Activated T-cell treated with anti-CD3 and anti-CD28 coated beads for 24 hours (primary cell): ENCODE data around the gene RNASE4.

Experiments used
- DNase-seq: peaks from one replicate; pipeline ENCODE4 v3.0.0-alpha.2; 2020; ENCODE audit warnings: low read depth

Gene RNASE4

DNA sequence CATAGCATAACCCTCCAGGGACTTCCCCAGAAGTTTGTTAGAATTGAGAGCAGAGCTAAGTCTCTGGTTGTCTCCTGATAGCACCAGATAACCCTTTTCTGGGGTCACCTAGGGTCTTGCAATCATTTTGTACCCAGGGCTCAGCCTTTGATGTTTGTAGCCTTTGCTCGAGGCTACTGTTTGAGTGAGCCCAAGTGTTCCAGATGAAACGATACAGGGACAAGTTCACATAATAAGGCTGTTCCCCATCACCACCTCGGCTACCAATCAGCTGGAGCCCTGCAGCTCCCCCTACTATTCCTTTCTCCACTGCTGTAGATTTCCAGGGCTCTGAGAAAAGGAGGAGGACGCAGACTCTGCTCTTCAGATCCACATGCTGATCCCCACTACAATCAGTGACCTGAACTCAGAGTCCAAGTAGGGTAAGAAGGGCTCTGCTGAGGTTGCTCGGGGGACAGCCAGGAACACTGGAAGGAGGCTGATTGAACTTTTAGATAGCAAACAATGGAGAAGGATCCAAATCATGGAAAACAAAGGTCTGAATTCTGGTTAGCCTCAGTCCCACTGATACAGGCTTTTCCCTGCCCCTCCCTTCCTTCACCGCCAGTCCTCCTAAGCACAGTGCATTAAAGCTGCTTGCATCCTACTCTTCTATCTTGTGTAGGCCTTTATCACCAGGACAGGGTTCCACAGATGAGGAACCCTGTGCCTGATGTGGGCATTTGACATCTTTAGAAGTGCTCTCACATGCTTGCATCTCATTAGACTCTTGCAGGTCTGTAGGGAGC is 61.4 kb downstream of the RNASE4 start, which contains the start of gene EDDM3A:
Gene EDDM3A (plus strand): TSS at position 317 of the 788 bp plus-strand sequence. CDS start 1,694 bp downstream, outside the sequence.
- DNase-seq, result no peak

DNA sequence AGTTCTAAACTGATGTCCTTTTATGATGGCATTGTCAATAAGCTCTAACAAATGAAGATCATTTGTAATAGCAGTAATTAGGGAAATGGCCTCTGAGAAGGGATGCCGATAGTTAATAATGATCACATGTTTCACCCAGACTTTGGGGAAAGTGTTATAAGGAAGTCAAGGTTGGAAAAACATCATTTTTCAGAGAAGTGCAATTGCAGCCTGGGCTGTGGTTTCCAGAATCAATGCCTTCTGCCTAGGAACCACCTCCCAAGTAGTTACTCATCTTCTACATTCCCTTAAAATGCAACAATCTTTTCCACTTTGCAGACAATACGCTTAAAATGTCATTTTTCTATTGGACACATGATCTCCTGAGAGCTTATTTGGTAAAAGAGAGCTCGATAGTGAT is 62.2 kb downstream of the RNASE4 start:
- DNase-seq, result no peak

DNA sequence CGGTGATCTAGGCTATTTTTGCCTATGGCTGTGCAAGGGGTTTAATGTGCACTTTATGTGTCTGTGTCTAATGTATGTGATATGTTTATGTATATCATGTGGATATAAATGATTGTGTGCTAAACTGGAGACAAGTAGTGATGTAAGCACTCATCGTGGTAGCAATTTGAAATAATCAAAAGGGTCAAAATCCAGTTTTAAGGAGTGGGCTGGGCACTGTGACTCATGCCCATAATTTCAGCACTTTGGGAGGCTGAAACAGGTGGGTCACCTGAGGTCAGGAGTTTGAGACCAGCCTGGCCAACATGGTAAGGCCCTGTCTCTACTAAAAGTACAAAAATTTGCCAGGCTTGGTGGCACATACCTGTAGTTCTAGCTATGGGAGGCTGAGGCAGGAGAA is 64.1 kb downstream of the RNASE4 start:
- DNase-seq, result no peak

DNA sequence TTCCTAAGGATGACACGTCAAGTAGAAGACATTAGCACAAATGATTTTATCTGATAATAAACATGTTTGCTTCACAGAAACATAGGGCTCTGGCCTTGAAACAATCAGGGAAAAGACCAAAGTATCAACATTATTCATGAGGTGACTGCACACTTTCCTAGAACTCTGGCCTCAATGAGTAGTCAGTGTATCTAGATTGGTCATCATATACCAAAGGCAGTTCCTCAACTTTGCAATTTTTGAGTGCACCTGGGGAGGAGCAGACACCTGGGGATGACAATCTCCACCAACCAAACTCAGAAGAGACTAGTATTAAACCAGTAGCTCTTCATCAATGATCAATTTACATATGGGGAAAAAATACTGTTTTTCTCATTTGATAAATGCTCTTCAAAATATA is 65.8 kb downstream of the RNASE4 start:
- no peak for DNase-seq
